K562 (cell line): Measurements from ENCODE around the gene ZNF620. TPM values are rescaled to one million over a fixed set of nuclear protein-coding genes. Genes with fewer than 3 reads are reported as not detected.
A peak's percentile ranks its signal among the peaks of the same experiment; 100 is the strongest.
"Not testable (repeated sequence)": the region's sequence is repeated elsewhere in the genome, so short reads cannot be mapped to it uniquely, and the experiment has no call there.

Experiments
- ATAC-seq: fragments of 200-7000 bp; cut with Tn5 transposase; 3 replicates; pipeline ENCODE4 v1.9.1; 2020; ENCODE audit warnings: moderate library complexity
- BruUV-seq: library from RNA; stranded (reverse); fragments of 400-500 nt; replicated peaks from 2 replicates; lab custom pipeline; 2021; lab: Mats Ljungman, UMichigan
- CTCF ChIA-PET: fragments of 300-600 bp; formaldehyde crosslinking; extraction: SDS; loops from one replicate; lab custom pipeline; 2021; ENCODE audit warnings: low intra/inter-chr PET ratio; lab: Yijun Ruan, JAX
- POLR2A ChIA-PET: fragments of 300-600, 350-650 bp; sonication (Branson Sonifier 250); formaldehyde crosslinking; extraction: SDS; loops from one replicate; lab custom pipeline; 2021; ENCODE audit warnings: antibody characterized with exemption, inconsistent platforms; lab: Yijun Ruan, JAX
- DNase-seq, 4 experiments: peaks; one replicate each; pipeline versions ENCODE4 v3.0.0 to v3.0.0-alpha.2; 2011 to 2018; ENCODE audit warnings: low spot score in 3 of 4, mixed read lengths in 3 of 4; ENCODE audit errors: extremely low read depth in 1 of 4
- FAIRE-seq: peaks from 2 replicates; lab custom pipeline; 2011; peaks lifted over from hg19 to GRCh38; lab: Jason Lieb, UNC
- H2AFZ ChIP-seq: 2 replicates; pipeline ENCODE4 v1.6.0; 2011; ENCODE audit warnings: low read depth, low read length, control low read depth, inconsistent platforms
- H3K27ac ChIP-seq: fragments of 200-600 bp; 3 replicates; pipeline ENCODE4 v1.8.0; 2011; ENCODE audit warnings: low read depth, mild to moderate bottlenecking, control low read depth, inconsistent platforms, low read length, moderate library complexity, mixed read lengths; ENCODE audit errors: extremely low read depth
- H3K27me3 ChIP-seq, 2 experiments: fragments of 300-600 bp in 1 of 2; 2 replicates in 1 of 2; 3 replicates in 1 of 2; pipeline versions ENCODE4 v1.6.0 to v1.8.0; 2011; ENCODE audit warnings: inconsistent platforms in 2 of 2, low read length in 2 of 2, mild to moderate bottlenecking in 1 of 2, mixed read lengths in 1 of 2, moderate library complexity in 1 of 2; ENCODE audit not compliant: control insufficient read depth in 2 of 2, insufficient read depth in 2 of 2
- H3K36me3 ChIP-seq: fragments of 300-600 bp; 3 replicates; pipeline ENCODE4 v1.8.0; 2011; ENCODE audit warnings: mild to moderate bottlenecking, low read length, inconsistent platforms; ENCODE audit not compliant: control insufficient read depth, insufficient read depth
- H3K4me1 ChIP-seq, 2 experiments: fragments of 200-600 bp in 1 of 2; replicated peaks in 1 of 2; 2 replicates in 1 of 2; 3 replicates in 1 of 2; pipeline versions ENCODE4 v1.5.1 to v1.8.0; 2011; ENCODE audit warnings: inconsistent platforms in 2 of 2, low read length in 2 of 2, mild to moderate bottlenecking in 1 of 2, mixed read lengths in 1 of 2, moderate library complexity in 1 of 2; ENCODE audit not compliant: control insufficient read depth in 2 of 2, insufficient read depth in 2 of 2
- H3K4me2 ChIP-seq: 2 replicates; pipeline ENCODE4 v1.6.1; 2011; ENCODE audit warnings: low read length, control low read depth, inconsistent platforms, mixed read lengths; ENCODE audit not compliant: insufficient read depth
- H3K4me3 ChIP-seq: fragments of 200-600 bp; sonication (generic), shearing (Covaris generic); 2 replicates; pipeline ENCODE4 v1.5.1; 2016; ENCODE audit warnings: control low read depth, inconsistent platforms
- H3K79me2 ChIP-seq: fragments of 200-600 bp; 3 replicates; pipeline ENCODE4 v1.8.0; 2011; ENCODE audit warnings: low read length, inconsistent platforms; ENCODE audit not compliant: control insufficient read depth, insufficient read depth
- H3K9ac ChIP-seq, 2 experiments: 2 replicates each; pipeline versions ENCODE4 v1.6.0 to v1.6.1; 2011; ENCODE audit warnings: low read depth in 2 of 2, low read length in 2 of 2, control low read depth in 1 of 2, inconsistent platforms in 1 of 2, mild to moderate bottlenecking in 1 of 2, mixed read lengths in 1 of 2; ENCODE audit not compliant: insufficient read depth in 1 of 2
- H3K9me1 ChIP-seq: one replicate; pipeline ENCODE4 v1.6.0; 2011; ENCODE audit warnings: inconsistent platforms, mild to moderate bottlenecking, low read length, moderate library complexity; ENCODE audit not compliant: control insufficient read depth, insufficient read depth
- H3K9me3 ChIP-seq: replicated peaks from 2 replicates; pipeline ENCODE4 v1.5.1; 2011; ENCODE audit warnings: low read depth, low read length, inconsistent platforms; ENCODE audit not compliant: control insufficient read depth, insufficient read depth
- H4K20me1 ChIP-seq: replicated peaks from 2 replicates; pipeline ENCODE4 v1.6.1; 2011; ENCODE audit warnings: low read length, inconsistent platforms, mixed read lengths; ENCODE audit not compliant: control insufficient read depth, insufficient read depth
- CEBPB ChIP-seq: fragments of 450-650 bp; IDR thresholded peaks from 2 replicates; pipeline ENCODE4 v1.6.1; 2016; ENCODE audit warnings: missing genetic modification characterization, missing compliant biosample characterization
- CEBPG ChIP-seq, 3 experiments: fragments of 200-800 bp in 1 of 3; sonication (Bioruptor generic) in 1 of 3; sonication (generic) in 1 of 3; formaldehyde crosslinking in 1 of 3; IDR thresholded peaks in 2 of 3; conservative IDR thresholded peaks in 1 of 3; 2 replicates each; pipeline versions ENCODE4 v1.6.1 to v1.8.0; 2016 to 2022; ENCODE audit warnings: missing compliant biosample characterization in 2 of 3, missing genetic modification characterization in 2 of 3, mild to moderate bottlenecking in 1 of 3, missing genetic modification reagents in 1 of 3
- KHSRP ChIP-seq: fragments of 450-650 bp; IDR thresholded peaks from 2 replicates; pipeline ENCODE4 v1.6.1; 2017
- NONO ChIP-seq, 2 experiments: fragments of 200-400 bp in 1 of 2; fragments of 450-650 bp in 1 of 2; formaldehyde crosslinking in 1 of 2; IDR thresholded peaks; 2 replicates each; pipeline ENCODE4 v1.6.1; 2017; ENCODE audit warnings: low read depth in 2 of 2, mild to moderate bottlenecking in 2 of 2, moderate library complexity in 2 of 2, low read length in 1 of 2
- POLR2AphosphoS2 ChIP-seq: IDR thresholded peaks from 2 replicates; pipeline ENCODE4 v1.6.1; 2012; ENCODE audit warnings: low read length, improper control_type of control experiment
- SUPT5H ChIP-seq: fragments of 450-650 bp; IDR thresholded peaks from 2 replicates; pipeline ENCODE4 v1.6.1; 2016
- TAF9B ChIP-seq: fragments of 450-650 bp; IDR thresholded peaks from 2 replicates; pipeline ENCODE4 v1.6.1; 2018; ENCODE audit warnings: mild to moderate bottlenecking; ENCODE audit not compliant: partially characterized antibody
- TEAD1 ChIP-seq, 2 experiments: fragments of 450-650 bp in 1 of 2; sonication (generic) in 1 of 2; formaldehyde crosslinking; IDR thresholded peaks; 2 replicates each; pipeline versions ENCODE4 v1.4.0 to v1.8.0; 2020 to 2022; ENCODE audit warnings: mild to moderate bottlenecking in 2 of 2, missing genetic modification reagents in 1 of 2
- XRCC5 ChIP-seq: fragments of 200-400 bp; formaldehyde crosslinking; IDR thresholded peaks from 2 replicates; pipeline ENCODE4 v1.6.1; 2017; ENCODE audit warnings: low read depth, mild to moderate bottlenecking, low read length
- WGBS: fragments of 100-300 bp; shearing (Covaris generic); methylation state at CpG from one replicate; pipeline ENCODE4 v1.1.6; 2016; ENCODE audit warnings: low coverage, mixed read lengths; ENCODE audit not compliant: insufficient coverage; ENCODE audit errors: missing lambda C conversion rate; 5-methylcytosine and 5-hydroxymethylcytosine counted together
- in situ Hi-C: fragments of 300-500 bp; cut with MboI; formaldehyde crosslinking; loops from 4 replicates; pipeline ENCODE4 v1.15.0; 2018; ENCODE audit warnings: inconsistent platforms, mixed read lengths
- intact Hi-C: fragments of 100-400 bp; cut with micrococcal nuclease; formaldehyde crosslinking; loops from 2 replicates; pipeline ENCODE4 v1.14.2; 2022
- polyA plus RNA-seq, 8 experiments: library from polyadenylated mRNA; depleted of rRNA in 4 of 8; stranded (reverse) in 5 of 8; unstranded in 3 of 8; fragments of >200 nt; fragmentation: Nextera tagmentation in 2 of 8; fragmentation: Illumina TruSeq in 1 of 8; extraction: Ambion mirVana in 2 of 8; extraction: Trizol in 1 of 8; gene quantifications; 2 replicates each; pipeline versions ENCODE4 v1.2.1 to v1.2.3, GENCODE V29; 2011 to 2014; ENCODE audit warnings: inconsistent platforms in 1 of 8, missing spikeins in 1 of 8
- total RNA-seq, 7 experiments: library from RNA; depleted of rRNA in 6 of 7; stranded (reverse); fragments of >200 nt in 6 of 7; fragmentation: Illumina TruSeq in 2 of 7; extraction: Trizol in 2 of 7; gene quantifications; 2 replicates each; pipeline versions ENCODE4 v1.2.1 to v1.2.3, GENCODE V29; 2011 to 2021; ENCODE audit warnings: low replicate concordance in 1 of 7
- TF ChIP-seq, protein P1 (sequence below), 2 experiments: fragments of 450-650 bp in 1 of 2; sonication (generic) in 1 of 2; formaldehyde crosslinking in 1 of 2; IDR thresholded peaks in 1 of 2; conservative IDR thresholded peaks in 1 of 2; 2 replicates each; pipeline versions ENCODE4 v1.6.1 to v1.8.1; 2016 to 2023; ENCODE audit warnings: mild to moderate bottlenecking in 2 of 2, moderate library complexity in 2 of 2, inconsistent platforms in 1 of 2, missing genetic modification reagents in 1 of 2

The ZNF620 gene
- total and polyA plus RNA-seq, 9 of the 15 experiments (the other 6 are each of a cell fraction or from before 2014, with no cell fraction given) = 1.2 to 5.5 (median 3.3) TPM

DNA sequence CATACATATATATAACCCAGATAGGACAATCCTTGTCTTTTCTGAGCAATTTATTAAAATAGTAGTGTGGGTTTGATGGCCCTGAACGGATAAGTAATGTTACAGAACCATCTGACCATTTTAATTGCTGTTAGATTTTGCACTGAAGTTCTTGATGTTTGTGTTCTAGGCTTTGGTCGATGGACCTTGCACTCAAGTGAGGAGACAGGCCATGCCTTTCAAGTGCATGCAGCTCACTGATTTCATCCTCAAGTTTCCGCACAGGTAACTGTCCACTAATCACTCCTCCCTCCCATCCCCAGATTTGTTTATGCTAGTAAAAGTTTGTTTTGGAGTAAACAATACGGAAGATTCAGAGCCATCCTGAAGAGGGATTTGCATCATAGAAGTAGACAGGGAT lies 47.4 kb upstream of the ZNF620 start:
- Histone ChIP-seq H4K20me1 (no peaks in the 10 kb centered on the region; the same call in 1 of the 2 replicates), H3K27me3 (no peaks in the 10 kb centered on the region), H2AFZ (no peak overlapping the region), H3K4me2 (peak overlapping the region; percentile 94), H3K9ac (peak overlapping the region; percentile 91 to 100), H3K9me1 (no peaks in the 10 kb centered on the region), H3K4me3 (peak overlapping the region; percentile 73), H3K36me3 (peaks cover 59% of the 10 kb centered on the region), H3K9me3 (no peaks in the 10 kb centered on the region), H3K79me2 (peaks cover 55% of the 10 kb centered on the region), H3K4me1 (peaks cover 21 to 25% of the 10 kb centered on the region in 2 experiments), H3K27ac (peak overlapping the region; percentile 93; the same call in 2 of the 3 replicates)
- TF ChIP-seq KHSRP = 0 out of 2 replicates have a peak, but pooled peaks have one; percentile 12
- peak; percentile 3 for TF ChIP-seq TAF9B
- peak in 1 of 2 experiments; percentile 68; a peak in 2 of 4 replicates for TF ChIP-seq TEAD1 (CRISPR knock-in tag; IDR thresholded peaks at IDR 0.05)
- TF ChIP-seq NONO (IDR thresholded peaks at IDR 0.05; ENCODE audit: low read depth in 2 of 2, low read length in 1 of 2) = no peak
- POLR2A ChIA-PET = interaction anchor here (0.7 to 7.7 kb wide), 7 partner anchors 10 to 267 kb away, joined by 3 to 102 read pairs (median 6); partner anchors contain the start of gene ZNF619
- intact Hi-C loops = loop anchor here (10.0 kb wide), 1 partner anchor 1074 kb away; the partner anchor contains the start of gene SLC25A38
- peak; percentile 35 for FAIRE-seq
- BruUV-seq = TSS peak; percentile 36
- 9% methylated on average over 4 of the region's 4 CpGs for WGBS
- no peak for ATAC-seq
- CTCF ChIA-PET = no interaction called here
- in situ Hi-C loops = loop anchor here (25.0 kb wide), 1 partner anchor 1046 kb away; the partner anchor contains the start of gene RPSA
- no peak for DNase-seq

DNA sequence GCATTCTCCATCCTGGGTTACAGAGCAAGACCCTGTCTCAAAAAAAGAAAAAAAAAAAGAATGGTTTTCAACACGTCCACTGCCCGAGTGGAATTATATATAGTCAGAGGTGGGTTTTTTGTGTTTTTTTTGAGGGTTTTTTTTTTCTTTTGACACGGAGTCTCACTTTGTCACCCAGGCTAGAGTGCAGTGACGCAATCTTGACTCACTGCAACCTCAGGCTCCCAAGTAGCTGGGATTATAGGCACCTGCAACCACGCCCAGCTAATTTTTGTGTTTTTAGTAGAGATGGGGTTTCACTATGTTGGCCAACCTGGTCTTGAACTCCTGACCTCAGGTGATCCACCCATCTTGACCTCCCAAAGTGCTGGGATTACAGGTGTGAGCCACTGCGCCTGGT lies 45.4 kb upstream of the ZNF620 start:
- H3K4me3 ChIP-seq; H4K20me1 ChIP-seq; ATAC-seq; BruUV-seq; H3K9me3 ChIP-seq; DNase-seq; CTCF ChIA-PET; H3K4me2 ChIP-seq; intact Hi-C loops; H3K27me3 ChIP-seq; FAIRE-seq; H3K9me1 ChIP-seq; H2AFZ ChIP-seq; TF ChIP-seq CEBPG (CRISPR knock-in tag; IDR thresholded peaks at IDR 0.05): not testable (repeated sequence)
- H3K79me2 ChIP-seq = peaks cover 55% of the 10 kb centered on the region
- H3K27ac ChIP-seq = peak overlapping the region; percentile 42; the same call in 1 of the 3 replicates
- peaks cover 20 to 21% of the 10 kb centered on the region in 2 experiments for H3K4me1 ChIP-seq
- WGBS = 91% methylated on average over 6 of the region's 6 CpGs
- H3K9ac ChIP-seq = peak overlapping the region in 1 of 2 experiments; percentile 14; a peak in 1 of 4 replicates
- peaks cover 79% of the 10 kb centered on the region for H3K36me3 ChIP-seq
- in situ Hi-C loops = loop anchor here (25.0 kb wide), 1 partner anchor 1048 kb away; the partner anchor contains the start of gene RPSA
- POLR2A ChIA-PET = interaction anchor here (0.9 to 7.7 kb wide), 4 partner anchors 8 to 64 kb away, joined by 3 to 102 read pairs (median 4); partner anchors contain the start of gene ZNF619
- TF ChIP-seq CEBPB (tag) (peak; percentile 73), XRCC5 (0 out of 2 replicates have a peak, but pooled peaks have one; percentile 39), POLR2AphosphoS2 (0 out of 2 replicates have a peak, but pooled peaks have one; percentile 12), SUPT5H (peak; percentile 30; the same call in 1 of the 2 replicates), CEBPG (tag; conservative IDR thresholded peaks at IDR 0.05 in 1 of 2, IDR thresholded peaks at IDR 0.05 in 1 of 2) (peak; percentile 35 to 39; a peak in 1 of 4 replicates)
- TF ChIP-seq, protein P1, sequence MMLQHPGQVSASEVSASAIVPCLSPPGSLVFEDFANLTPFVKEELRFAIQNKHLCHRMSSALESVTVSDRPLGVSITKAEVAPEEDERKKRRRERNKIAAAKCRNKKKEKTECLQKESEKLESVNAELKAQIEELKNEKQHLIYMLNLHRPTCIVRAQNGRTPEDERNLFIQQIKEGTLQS (IDR thresholded peaks at IDR 0.05) = 0 out of 2 replicates have a peak, but pooled peaks have one; percentile 26
- TF ChIP-seq, protein P1 (CRISPR knock-in tag; conservative IDR thresholded peaks at IDR 0.05) = not testable (repeated sequence)
